SK-N-MC (cell line): ENCODE measurements around the gene CDH19.

Source experiments
- DNase-seq: peaks from one replicate; pipeline ENCODE4 v3.0.0-alpha.2; 2011; ENCODE audit warnings: low read depth, low spot score
- H3K27ac ChIP-seq: fragments of 200-600 bp; sonication (generic); 2 replicates; pipeline ENCODE4 v1.5.1; 2016; ENCODE audit warnings: mixed run types
- H3K36me3 ChIP-seq: fragments of 200-600 bp; sonication (generic); 2 replicates; pipeline ENCODE4 v1.6.1; 2017; ENCODE audit warnings: antibody characterized with exemption, low read length, mixed read lengths; ENCODE audit not compliant: insufficient read depth
- H3K4me3 ChIP-seq: fragments of 200-600 bp; sonication (generic); 2 replicates; pipeline ENCODE4 v1.5.1; 2016
- H3K9ac ChIP-seq: fragments of 200-600 bp; sonication (generic); 2 replicates; pipeline ENCODE4 v1.8.0; 2017; ENCODE audit warnings: mixed run types, mixed read lengths; ENCODE audit not compliant: insufficient read length
- H3K9me3 ChIP-seq: fragments of 200-600 bp; sonication (generic); 2 replicates; pipeline ENCODE4 v1.6.1; 2017; ENCODE audit warnings: low read depth, mild to moderate bottlenecking, antibody characterized with exemption, low read length, moderate library complexity, mixed read lengths
- EZH2 ChIP-seq: fragments of 200-600 bp; sonication (generic); IDR thresholded peaks from one replicate; pipeline ENCODE4 v1.6.1; 2017; ENCODE audit warnings: antibody characterized with exemption
- FOXP2 ChIP-seq: optimal IDR thresholded peaks from 2 replicates; pipeline ENCODE3; 2011; ENCODE audit warnings: mild to moderate bottlenecking, moderate library complexity; ENCODE audit not compliant: insufficient read depth; ENCODE audit errors: extremely low read length, control extremely low read depth
- POLR2AphosphoS5 ChIP-seq: IDR thresholded peaks from 2 replicates; pipeline ENCODE4 v1.6.1; 2012; ENCODE audit warnings: mild to moderate bottlenecking, low read depth, low read length, borderline replicate concordance

The CDH19 gene

GRCh38 chr18:66557091-66557490 is 46.8 kb downstream of the CDH19 start:
- Histone ChIP-seq H3K36me3 (no peaks in the 10 kb centered on the region), H3K9me3 (no peaks in the 10 kb centered on the region), H3K27ac (no peak overlapping the region), H3K4me3 (no peak overlapping the region), H3K9ac (no peak overlapping the region)
- DNase-seq, result no peak
- TF ChIP-seq POLR2AphosphoS5 (no peak), FOXP2 (no peak), EZH2 (no peak)

DNA sequence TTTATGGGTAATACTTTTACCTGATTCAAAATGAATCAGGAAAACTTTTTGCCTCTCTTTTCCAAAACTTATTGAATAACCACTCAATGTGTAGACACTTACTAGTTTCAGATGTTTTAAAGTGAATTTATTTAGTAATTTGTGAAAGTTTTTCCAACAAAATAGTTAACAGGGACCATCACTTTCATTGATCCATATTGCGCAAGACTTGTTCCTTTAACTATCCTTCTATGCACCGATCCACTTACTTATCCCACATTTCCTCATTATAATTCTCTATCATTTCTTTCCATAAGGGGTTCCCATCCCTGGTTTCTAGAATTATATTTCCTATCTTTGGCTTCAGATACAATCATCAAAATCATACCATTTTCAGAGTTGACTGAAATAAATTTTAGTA is 48.3 kb downstream of the CDH19 start:
- TF ChIP-seq FOXP2, result no peak
- no peak for TF ChIP-seq EZH2
- H3K27ac ChIP-seq, result no peak overlapping the region
- no peak overlapping the region for H3K4me3 ChIP-seq
- H3K9ac ChIP-seq, result no peak overlapping the region
- no peaks in the 10 kb centered on the region for H3K36me3 ChIP-seq
- H3K9me3 ChIP-seq, result no peaks in the 10 kb centered on the region
- DNase-seq, result no peak

DNA sequence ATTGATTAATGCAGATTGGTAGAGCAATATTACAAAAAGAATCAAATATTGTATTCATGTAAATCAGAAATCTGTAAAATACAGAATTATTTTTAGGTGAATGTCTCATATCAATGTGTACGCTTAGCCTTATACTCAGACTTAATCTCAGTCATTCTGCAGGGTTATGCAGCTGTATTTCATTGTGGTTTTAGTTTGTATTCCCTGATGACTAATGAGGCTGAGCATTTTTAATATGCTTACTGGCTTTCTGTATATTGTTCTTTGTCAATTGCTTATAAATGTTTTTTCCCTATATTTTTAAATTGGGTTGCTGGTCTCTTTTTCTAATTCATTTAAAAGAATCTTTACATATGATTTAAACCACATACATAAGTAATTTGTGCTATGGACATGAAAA is 50.1 kb downstream of the CDH19 start:
- Histone ChIP-seq H3K27ac (no peak overlapping the region), H3K4me3 (no peak overlapping the region), H3K9me3 (no peaks in the 10 kb centered on the region), H3K9ac (no peak overlapping the region), H3K36me3 (no peaks in the 10 kb centered on the region)
- DNase-seq, result peak; percentile 53
- TF ChIP-seq POLR2AphosphoS5, result no peak
- no peak for TF ChIP-seq FOXP2
- TF ChIP-seq EZH2, result no peak

- no peak for DNase-seq
- TF ChIP-seq POLR2AphosphoS5 (no peak), EZH2 (no peak), FOXP2 (no peak)
- Histone ChIP-seq H3K27ac (no peak overlapping the region), H3K36me3 (no peaks in the 10 kb centered on the region), H3K9ac (no peak overlapping the region), H3K9me3 (no peaks in the 10 kb centered on the region), H3K4me3 (no peak overlapping the region)
Observed at GRCh38 chr18:66550366-66550765, 53.5 kb downstream of the CDH19 start.

GRCh38 chr18:66548747-66549146 is 55.1 kb downstream of the CDH19 start:
- Histone ChIP-seq H3K36me3 (no peaks in the 10 kb centered on the region), H3K9ac (no peak overlapping the region), H3K9me3 (no peaks in the 10 kb centered on the region), H3K27ac (no peak overlapping the region), H3K4me3 (no peak overlapping the region)
- no peak for TF ChIP-seq EZH2
- no peak for TF ChIP-seq POLR2AphosphoS5
- TF ChIP-seq FOXP2, result no peak
- DNase-seq, result no peak

DNA sequence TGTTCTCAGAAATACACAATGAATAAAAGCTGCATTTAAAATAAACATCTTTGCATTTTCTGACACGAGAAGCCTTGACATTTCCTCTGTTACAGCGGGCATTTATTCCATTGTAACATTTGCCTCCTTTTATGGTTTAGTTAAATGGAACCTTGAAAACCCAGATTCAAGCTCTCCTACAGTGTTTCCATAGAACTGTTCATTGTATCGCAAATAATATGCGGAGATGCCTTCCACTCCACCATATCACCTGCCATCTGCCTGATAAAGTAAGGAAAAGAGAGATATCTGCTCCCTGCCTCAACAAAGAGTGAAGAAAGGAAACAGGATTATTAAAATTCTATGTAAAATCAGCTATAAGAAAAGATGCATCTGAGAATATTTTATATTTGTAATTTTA is 69.8 kb downstream of the CDH19 start:
- no peak for DNase-seq
- Histone ChIP-seq H3K9ac (no peak overlapping the region), H3K27ac (no peak overlapping the region), H3K36me3 (no peaks in the 10 kb centered on the region), H3K9me3 (no peaks in the 10 kb centered on the region), H3K4me3 (no peak overlapping the region)
- no peak for TF ChIP-seq EZH2
- TF ChIP-seq FOXP2, result no peak

GRCh38 chr18:66533693-66534092 is 70.2 kb downstream of the CDH19 start:
- no peaks in the 10 kb centered on the region for H3K9me3 ChIP-seq
- DNase-seq, result no peak
- no peak overlapping the region for H3K9ac ChIP-seq
- H3K27ac ChIP-seq, result no peak overlapping the region
- H3K36me3 ChIP-seq, result no peaks in the 10 kb centered on the region
- no peak for TF ChIP-seq FOXP2
- no peak for TF ChIP-seq EZH2
- TF ChIP-seq POLR2AphosphoS5, result no peak
- H3K4me3 ChIP-seq, result no peak overlapping the region

- Histone ChIP-seq H3K4me3 (no peak overlapping the region), H3K9ac (no peak overlapping the region), H3K9me3 (no peaks in the 10 kb centered on the region), H3K27ac (no peak overlapping the region), H3K36me3 (no peaks in the 10 kb centered on the region)
- DNase-seq, result no peak
- no peak for TF ChIP-seq FOXP2
- no peak for TF ChIP-seq POLR2AphosphoS5
- TF ChIP-seq EZH2, result no peak
Observed at GRCh38 chr18:66523219-66523991, 80.5 kb downstream of the CDH19 start.

DNA sequence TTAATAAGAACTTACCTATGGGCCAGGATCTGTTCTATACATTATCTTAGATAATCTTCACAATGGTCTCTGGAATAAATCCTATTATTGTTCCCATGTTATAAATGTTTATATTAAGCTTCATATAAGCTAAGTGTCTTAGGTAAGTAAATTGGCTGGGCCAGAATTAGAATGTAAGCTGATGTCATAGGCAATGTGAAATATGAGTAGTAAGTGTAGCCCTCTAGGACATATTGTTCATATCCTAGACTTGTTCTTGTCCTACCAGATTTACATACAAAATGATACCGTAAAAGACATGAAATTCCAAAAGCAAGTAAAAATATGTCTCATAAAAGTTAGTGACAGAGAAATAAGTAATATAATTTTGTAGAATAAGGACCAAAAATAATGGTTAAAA is 89.9 kb downstream of the CDH19 start:
- no peaks in the 10 kb centered on the region for H3K36me3 ChIP-seq
- no peak for DNase-seq
- H3K9ac ChIP-seq, result no peak overlapping the region
- H3K9me3 ChIP-seq, result no peaks in the 10 kb centered on the region
- H3K4me3 ChIP-seq, result no peak overlapping the region
- TF ChIP-seq POLR2AphosphoS5 (no peak), FOXP2 (no peak), EZH2 (no peak)
- H3K27ac ChIP-seq, result no peak overlapping the region
